Neuron (in vitro differentiated cells): ENCODE results near the gene ANKRD9.

Source experiments
- H2AFZ ChIP-seq: one replicate; pipeline ENCODE4 v1.6.1; 2013; ENCODE audit warnings: low read depth, mild to moderate bottlenecking, inconsistent platforms, low read length, moderate library complexity
- H3K27me3 ChIP-seq: one replicate; pipeline ENCODE4 v1.6.1; 2013; ENCODE audit warnings: low read length; ENCODE audit not compliant: insufficient read depth
- H3K36me3 ChIP-seq: one replicate; pipeline ENCODE4 v1.6.1; 2013; ENCODE audit warnings: low read length; ENCODE audit not compliant: insufficient read depth
- H3K4me1 ChIP-seq: one replicate; pipeline ENCODE4 v1.6.1; 2013; ENCODE audit warnings: low read length; ENCODE audit not compliant: insufficient read depth
- H3K4me3 ChIP-seq: 2 replicates; pipeline ENCODE4 v1.5.1; 2013; ENCODE audit warnings: mild to moderate bottlenecking, low read length, moderate library complexity
- H3K9me3 ChIP-seq: one replicate; pipeline ENCODE4 v1.6.1; 2013; ENCODE audit warnings: low read length

The ANKRD9 gene

DNA sequence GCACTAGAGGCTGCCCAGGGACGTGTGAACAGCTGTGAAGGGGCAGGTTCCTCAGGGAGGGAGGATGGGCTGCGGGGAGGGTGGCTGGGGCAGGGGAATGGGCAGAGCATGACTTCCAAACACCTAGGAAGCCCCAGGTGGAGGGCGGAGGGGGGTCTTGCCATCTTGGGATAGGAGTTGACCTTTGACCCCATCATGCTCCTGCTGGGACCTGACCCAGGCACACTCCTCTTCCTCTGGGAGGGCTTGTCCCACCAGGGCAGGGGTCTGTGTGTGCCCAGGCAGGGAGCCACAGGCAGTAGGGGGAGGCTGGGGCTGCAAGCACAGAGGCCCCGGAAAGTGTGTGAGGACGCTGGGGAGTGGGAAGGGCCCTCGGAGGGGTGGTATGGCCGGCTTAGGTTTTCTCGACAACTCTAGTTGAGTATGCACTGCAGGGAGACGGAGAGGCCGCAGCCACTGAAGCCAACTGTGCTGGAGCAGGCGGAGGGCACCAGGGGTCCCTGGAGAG is 3.3 kb upstream of the ANKRD9 start:
- H3K27me3 ChIP-seq = no peaks in the 10 kb centered on the region
- no peak overlapping the region for H3K4me3 ChIP-seq
- no peaks in the 10 kb centered on the region for H3K36me3 ChIP-seq

DNA sequence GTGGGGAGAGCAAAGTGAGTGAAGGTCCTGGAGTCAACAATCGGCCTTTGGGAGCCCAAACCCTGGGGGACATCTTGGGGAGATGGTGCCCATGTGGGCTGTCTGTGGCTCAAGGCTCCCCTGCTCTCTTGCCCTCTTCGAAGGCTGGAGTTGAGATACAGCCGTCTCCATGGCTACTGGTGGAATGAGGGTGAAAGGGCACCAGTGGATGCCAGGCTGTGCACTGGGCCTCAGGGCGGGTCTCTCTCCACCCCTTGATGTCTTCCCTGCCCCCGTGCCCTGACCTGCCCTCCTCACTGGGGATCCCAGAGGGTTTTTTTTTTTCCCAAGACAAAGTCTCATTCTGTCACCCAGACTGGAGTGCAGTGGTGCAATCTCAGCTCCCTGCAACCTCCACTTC is 2.0 kb upstream of the ANKRD9 start:
- peaks cover 28% of the 10 kb centered on the region for H3K4me1 ChIP-seq
- H3K36me3 ChIP-seq = peaks cover 9% of the 10 kb centered on the region
- no peaks in the 10 kb centered on the region for H3K9me3 ChIP-seq
- H3K27me3 ChIP-seq = no peaks in the 10 kb centered on the region
- no peak overlapping the region for H2AFZ ChIP-seq
- no peak overlapping the region for H3K4me3 ChIP-seq

More for the DNA sequence above, 3.3 kb upstream of the ANKRD9 start:
- H2AFZ ChIP-seq = no peak overlapping the region
- H3K9me3 ChIP-seq = no peaks in the 10 kb centered on the region
- peaks cover 29% of the 10 kb centered on the region for H3K4me1 ChIP-seq

DNA sequence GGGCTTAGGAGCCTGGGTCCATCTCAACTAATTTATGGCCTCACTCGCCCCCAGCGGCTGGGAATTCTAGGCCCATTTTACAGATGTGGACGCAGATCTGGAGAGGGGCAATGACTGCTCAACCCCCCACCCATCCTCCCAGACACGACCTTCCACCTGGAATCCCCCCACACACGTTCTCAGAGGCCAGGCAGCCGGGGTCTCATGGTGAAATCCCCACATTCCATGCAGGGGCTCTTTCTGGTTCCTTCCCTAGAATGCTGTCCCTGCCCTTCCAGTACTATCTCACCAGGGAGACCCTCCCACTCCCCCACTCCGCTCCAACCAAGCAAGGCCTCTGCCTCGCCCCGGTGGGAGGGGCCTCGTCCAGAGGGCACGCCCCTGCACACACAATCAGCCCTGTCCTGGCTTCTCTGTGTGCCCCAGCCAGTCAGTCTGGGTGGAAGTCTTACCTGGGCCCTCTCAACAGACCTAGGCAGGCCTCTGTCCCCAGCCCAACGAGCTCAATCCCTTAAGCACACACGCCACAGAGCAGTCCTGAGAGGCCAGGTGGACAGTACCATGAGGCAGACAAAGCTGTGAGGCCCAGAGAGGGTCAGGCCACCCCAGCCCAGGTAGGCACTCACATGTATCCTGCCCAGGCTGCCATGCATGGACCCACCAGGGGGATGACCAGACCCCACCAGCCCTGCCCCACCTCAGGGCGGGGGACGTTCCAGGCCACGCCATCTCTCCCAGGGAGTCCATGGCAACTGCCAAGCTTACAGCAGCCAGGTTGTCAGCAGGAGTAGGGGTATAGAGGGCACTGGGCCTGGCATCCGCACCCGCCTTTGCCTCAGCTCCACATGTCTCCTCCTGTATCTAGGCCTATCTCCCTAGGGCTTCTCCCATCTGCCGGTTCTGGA is 1.3 kb upstream of the ANKRD9 start:
- H3K4me1 ChIP-seq = peaks cover 25% of the 10 kb centered on the region
- H3K4me3 ChIP-seq = peak overlapping the region; percentile 76
- no peaks in the 10 kb centered on the region for H3K27me3 ChIP-seq
- H3K36me3 ChIP-seq = peaks cover 15% of the 10 kb centered on the region
- H3K9me3 ChIP-seq = no peaks in the 10 kb centered on the region
- H2AFZ ChIP-seq = peak overlapping the region; percentile 44

DNA sequence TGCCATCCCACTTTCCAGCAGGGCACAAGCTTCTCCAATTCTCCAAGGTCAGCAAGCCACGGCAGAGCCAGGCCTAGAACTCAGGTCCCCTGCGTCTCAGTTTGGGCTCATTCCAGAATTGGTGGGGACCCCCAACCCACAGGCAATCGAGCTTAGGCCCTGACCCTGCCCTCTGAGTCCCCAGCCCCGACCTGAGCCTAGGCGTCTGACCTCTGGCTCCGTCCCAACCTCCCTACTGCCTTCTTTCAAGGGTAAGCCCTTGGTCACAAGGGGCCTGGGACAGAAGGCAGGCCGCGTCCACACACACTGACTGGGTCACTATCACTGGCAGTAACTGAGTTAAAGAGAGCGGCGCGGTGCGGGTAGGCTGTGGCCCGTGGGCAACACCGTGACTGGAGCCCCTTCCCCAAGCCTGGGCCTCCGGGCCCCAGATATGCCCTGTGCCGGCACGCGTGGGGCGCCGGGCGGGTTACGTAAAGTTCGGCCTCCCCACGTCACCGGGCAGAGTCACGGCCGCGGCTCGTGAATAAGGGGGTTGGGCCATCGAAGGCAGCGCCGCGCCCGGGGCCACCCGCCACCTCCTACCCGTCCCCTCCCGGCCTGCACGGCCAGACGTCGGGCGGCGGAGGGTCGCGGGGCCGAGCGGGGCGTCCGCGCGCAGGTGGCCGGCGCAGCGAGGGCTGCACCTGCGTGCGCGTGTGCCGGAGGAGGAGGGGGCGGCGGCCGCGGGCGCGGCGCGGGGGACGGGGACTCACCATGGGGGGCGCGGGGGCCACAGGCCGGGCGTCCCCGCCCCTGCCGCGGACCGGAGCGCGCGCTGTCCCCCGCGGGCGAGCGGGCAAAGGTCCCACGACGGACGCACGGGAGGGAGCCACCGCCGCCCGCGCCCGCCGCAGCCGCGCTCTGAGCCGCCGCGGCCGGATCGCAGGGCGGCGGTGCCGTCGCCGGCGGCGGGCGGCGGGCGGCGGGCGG is 516 bp downstream of the ANKRD9 start:
- Histone ChIP-seq H3K27me3 (no peaks in the 10 kb centered on the region), H3K4me3 (peak overlapping the region; percentile 85)

DNA sequence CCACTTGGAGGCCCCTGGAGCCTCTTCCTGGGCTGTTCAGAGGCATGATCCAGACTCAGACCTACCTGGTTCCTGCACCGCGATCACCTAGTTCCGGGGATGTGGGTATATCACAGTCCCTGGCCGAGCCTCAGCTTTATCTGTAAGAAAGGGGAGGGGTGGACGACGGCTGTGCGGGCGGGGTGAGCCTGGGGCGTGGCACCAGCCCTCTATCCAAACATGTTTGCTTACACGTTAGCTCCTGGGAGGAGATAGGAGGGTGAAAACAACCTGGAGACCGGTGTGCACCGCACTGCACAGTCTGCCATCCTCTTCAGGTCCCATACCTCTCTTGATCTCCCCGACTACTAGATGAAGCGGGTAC is 1.2 kb downstream of the ANKRD9 start:
- H2AFZ ChIP-seq = no peak overlapping the region
- peaks cover 28% of the 10 kb centered on the region for H3K4me1 ChIP-seq
- H3K27me3 ChIP-seq = no peaks in the 10 kb centered on the region
- no peaks in the 10 kb centered on the region for H3K9me3 ChIP-seq
- H3K4me3 ChIP-seq = peak overlapping the region; percentile 85
- H3K36me3 ChIP-seq = peaks cover 18% of the 10 kb centered on the region

More for the DNA sequence above, 516 bp downstream of the ANKRD9 start:
- peaks cover 28% of the 10 kb centered on the region for H3K4me1 ChIP-seq
- peaks cover 18% of the 10 kb centered on the region for H3K36me3 ChIP-seq
- no peaks in the 10 kb centered on the region for H3K9me3 ChIP-seq
- no peak overlapping the region for H2AFZ ChIP-seq

DNA sequence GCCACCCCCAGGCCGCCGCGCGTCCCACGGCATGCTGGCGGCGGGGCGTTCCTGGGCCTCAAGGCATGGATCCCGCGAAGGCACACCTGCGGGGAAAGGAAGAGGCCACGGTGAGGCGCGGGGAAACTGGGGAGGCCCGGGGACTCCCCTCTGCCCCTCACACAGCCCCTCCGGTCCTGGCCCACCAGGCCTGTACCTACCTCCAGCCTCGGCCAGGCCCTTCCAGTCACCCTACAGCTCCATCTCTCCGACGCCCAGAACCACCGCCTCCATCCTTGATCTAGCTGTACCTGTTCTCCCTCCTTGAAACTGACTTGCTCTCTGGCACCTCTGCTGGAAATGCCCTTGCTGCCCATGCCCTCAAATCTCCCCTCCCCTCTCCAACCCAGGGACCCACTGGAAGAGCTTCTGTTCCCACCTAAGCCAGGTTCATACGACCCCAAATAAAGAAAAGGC is 1.7 kb downstream of the ANKRD9 start:
- peaks cover 18% of the 10 kb centered on the region for H3K36me3 ChIP-seq
- H3K4me3 ChIP-seq = peak overlapping the region; percentile 85
- H3K4me1 ChIP-seq = peaks cover 28% of the 10 kb centered on the region
- H2AFZ ChIP-seq = no peak overlapping the region
- no peaks in the 10 kb centered on the region for H3K9me3 ChIP-seq
- H3K27me3 ChIP-seq = no peaks in the 10 kb centered on the region

DNA sequence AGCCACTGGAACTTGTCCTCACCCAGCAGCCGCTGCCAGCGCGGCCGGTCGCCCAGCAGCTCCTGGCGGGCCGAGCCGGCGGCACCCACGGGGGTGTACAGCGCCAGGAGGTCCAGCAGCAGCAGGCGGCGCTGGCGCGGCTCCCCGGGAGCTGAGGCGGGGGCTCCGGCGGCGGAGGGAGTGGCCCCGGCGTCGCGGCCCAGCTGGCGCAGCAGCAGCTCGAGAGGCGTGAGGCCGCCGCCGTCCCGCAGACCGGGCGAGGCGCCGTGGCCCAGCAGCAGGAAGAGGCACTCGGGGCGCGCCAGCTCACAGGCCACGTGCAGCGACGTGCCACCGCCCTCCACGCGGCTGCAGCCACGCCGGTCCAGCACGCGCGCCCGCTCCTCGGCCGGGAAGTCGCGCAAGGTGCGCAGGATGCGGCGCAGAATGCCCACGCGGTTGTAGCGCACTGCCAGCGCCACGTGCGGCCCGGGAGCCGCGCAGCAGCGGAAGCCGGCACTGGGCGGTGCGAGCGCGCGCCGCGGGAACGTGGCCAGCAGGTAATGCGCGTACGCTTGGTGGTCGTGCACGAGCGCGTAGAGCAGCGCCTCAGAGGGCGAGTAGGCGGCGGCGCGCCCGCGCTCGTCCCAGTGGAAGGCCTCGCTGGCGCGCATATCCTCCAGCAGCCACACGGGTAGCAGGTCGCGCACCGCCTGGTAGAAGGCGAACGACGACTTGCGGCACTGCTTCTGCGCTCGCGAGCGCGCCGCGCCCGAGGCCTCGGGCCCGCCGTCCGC is 2.3 kb downstream of the ANKRD9 start:
- Histone ChIP-seq H3K4me1 (peaks cover 28% of the 10 kb centered on the region), H3K27me3 (no peaks in the 10 kb centered on the region), H3K4me3 (no peak overlapping the region), H2AFZ (no peak overlapping the region), H3K36me3 (peaks cover 18% of the 10 kb centered on the region), H3K9me3 (no peaks in the 10 kb centered on the region)

DNA sequence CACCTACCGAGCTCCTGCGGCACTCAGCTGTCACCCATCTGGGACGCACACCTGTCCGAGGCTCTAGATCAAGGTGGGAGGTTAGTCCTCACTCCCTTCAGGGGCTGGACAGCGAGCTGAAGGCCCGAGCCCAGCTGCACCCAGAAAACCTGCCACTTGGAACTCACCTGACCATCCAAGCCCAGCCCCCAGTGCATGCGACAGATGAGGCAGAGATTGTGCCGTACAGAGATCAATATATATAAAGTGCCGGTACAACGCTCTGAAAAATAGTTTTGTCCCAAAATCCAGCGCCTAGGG is 3.0 kb downstream of the ANKRD9 start:
- peaks cover 18% of the 10 kb centered on the region for H3K36me3 ChIP-seq
- H3K4me3 ChIP-seq = no peak overlapping the region
- peaks cover 24% of the 10 kb centered on the region for H3K4me1 ChIP-seq
- no peaks in the 10 kb centered on the region for H3K27me3 ChIP-seq
- no peaks in the 10 kb centered on the region for H3K9me3 ChIP-seq
- no peak overlapping the region for H2AFZ ChIP-seq

DNA sequence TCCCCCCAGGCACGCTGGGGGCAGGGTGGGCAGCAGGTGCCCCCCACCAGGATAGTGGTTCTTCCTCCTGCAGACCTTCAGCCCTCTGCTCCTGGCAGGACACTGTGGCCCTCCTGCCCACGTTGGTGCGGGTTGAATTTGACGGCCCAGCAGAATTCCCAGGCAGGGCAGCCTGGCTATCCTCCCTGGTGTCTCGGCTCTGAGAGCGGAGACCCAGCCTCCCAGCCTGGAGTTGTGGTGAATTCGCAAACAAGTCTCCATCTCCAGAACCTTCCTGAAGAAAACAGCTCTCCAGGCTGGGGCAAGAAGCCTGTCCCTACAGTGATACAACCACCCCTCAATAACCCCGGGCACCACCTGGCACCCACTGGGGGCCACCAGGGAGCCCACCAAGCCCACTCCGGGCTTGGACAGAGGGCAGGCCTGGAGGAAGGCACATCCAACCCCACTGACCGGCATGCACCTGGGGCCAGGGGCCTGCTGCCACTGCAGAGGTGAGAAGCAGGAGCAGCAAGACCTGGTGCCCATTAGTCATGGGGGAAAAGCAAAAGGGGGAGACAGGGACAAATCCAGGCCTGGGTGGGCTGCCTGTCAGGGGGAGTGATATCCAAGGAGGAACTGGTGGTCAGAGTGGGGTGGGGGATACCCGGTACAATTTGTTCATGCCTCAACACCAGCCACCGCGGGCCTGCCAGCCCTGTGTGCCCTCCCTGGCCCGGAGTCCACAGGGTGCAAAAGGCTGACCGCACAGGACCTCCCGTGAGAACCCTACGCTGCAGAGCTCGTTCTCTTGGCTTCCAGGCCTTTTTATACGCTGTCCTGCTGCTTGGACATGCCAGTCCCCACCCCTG is 3.6 kb downstream of the ANKRD9 start:
- no peaks in the 10 kb centered on the region for H3K27me3 ChIP-seq
- H3K4me1 ChIP-seq = peaks cover 18% of the 10 kb centered on the region
- peaks cover 18% of the 10 kb centered on the region for H3K36me3 ChIP-seq
- no peak overlapping the region for H2AFZ ChIP-seq
- no peaks in the 10 kb centered on the region for H3K9me3 ChIP-seq
- no peak overlapping the region for H3K4me3 ChIP-seq

DNA sequence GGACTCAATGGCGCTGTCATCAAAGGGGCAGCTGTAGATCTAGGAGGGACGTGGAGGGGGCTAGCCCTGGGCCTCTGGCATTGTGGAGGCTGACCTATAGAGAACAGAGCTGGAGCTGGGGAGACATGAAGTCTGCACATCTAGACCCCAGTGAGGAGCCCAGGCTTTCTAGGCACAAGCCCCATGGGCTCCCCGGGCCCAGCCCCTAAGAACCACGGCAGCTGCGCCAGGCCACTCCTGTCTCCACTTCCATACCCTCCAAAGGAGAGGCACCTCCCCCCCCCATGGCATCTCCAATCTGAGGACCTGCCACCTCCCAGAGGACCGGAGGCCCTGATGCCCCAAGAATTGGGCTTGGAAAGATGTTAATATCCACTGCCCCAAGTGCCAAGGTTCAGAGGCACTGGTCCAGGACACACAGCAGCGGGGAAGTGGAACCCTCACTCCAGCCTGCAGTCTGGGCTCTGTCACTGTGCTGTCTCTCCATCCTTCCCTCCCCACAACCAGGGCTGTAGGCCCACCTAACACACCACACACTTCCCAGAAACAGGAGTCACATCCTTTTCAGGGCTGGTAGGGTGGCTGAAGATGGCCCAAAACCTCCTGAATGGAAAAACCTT is 4.5 kb downstream of the ANKRD9 start:
- Histone ChIP-seq H3K27me3 (no peaks in the 10 kb centered on the region), H3K4me1 (peaks cover 9% of the 10 kb centered on the region), H3K4me3 (no peak overlapping the region), H3K9me3 (no peaks in the 10 kb centered on the region), H2AFZ (no peak overlapping the region), H3K36me3 (peaks cover 18% of the 10 kb centered on the region)

DNA sequence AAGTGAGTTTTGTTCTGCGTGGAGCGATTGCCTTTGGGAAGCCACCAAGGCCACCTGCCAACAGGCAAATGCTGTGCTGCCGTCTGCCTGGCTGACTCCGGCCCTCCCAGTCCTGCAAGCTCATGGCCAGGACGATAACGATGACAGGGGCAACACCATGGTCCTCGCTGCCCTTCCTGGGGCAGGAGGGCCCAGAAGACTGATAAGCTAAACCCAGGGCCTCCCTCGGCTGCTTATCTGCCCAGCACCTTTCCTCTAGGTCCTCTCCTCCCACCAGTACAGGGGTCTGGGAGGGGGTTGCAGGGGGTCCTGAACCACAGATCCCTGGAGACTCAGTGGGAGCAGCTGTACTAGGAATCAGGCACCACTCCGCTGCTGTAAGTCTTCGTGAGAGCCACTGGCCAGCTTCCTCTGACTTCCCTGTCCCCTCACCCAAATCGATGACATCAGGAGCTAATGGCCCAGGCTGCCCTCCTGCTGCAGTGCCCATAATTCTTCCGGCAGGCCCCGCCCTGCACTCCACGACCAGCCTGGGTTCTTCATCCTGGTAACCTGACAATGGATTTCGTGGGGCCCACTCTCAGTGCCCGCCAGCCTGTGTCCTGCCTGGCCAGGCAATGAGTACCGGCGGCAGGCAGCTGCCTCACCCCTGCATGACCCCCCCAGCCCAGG is 5.1 kb downstream of the ANKRD9 start:
- Histone ChIP-seq H3K4me3 (no peak overlapping the region), H3K4me1 (peaks cover 9% of the 10 kb centered on the region), H2AFZ (no peak overlapping the region), H3K9me3 (no peaks in the 10 kb centered on the region), H3K36me3 (peaks cover 18% of the 10 kb centered on the region), H3K27me3 (no peaks in the 10 kb centered on the region)
